GM18868 (cell line): ENCODE results near the gene LAMA4.
"Not testable (repeated sequence)": the region's sequence is repeated elsewhere in the genome, so short reads cannot be mapped to it uniquely, and the experiment has no call there.

Experiments used
- ATAC-seq: cut with Tn5 transposase; IDR thresholded peaks from one replicate; pipeline ENCODE4 v1.9.1; 2021; ENCODE audit warnings: mild to moderate bottlenecking, moderate library complexity; ENCODE audit not compliant: unreplicated experiment

LAMA4 gene

DNA sequence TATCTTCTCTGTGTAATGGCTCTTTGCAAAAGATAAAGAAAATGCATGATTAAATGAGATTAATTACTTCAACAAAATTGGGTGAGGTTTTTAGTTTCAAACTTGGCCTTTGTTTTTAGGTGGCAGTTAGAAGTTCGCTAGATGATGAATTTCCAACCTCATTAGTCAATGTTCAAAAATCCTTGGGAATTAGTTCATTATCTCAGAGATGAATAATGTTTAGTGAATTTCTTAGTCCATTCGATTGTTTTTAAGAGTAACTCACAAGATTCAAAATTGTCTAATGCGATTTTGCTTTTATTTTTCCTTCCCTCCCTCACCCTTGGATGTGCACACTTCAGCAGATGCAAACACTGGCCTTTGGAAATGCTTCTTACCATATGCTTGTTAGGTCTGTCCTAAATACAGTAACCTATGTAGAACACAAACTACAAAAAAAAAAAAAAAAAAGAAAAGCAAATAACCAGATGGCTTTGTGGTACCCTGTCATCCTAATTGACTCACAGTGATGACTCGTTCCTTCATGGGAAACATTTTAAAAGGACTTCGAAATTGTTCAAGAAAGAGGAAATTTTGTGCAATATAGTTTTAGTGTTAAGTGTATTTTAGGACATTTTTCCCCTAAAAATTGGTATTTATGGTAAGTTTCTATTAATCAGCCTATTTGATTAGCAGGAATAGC, 100.3 kb downstream of the LAMA4 start:
- ATAC-seq: no peak

DNA sequence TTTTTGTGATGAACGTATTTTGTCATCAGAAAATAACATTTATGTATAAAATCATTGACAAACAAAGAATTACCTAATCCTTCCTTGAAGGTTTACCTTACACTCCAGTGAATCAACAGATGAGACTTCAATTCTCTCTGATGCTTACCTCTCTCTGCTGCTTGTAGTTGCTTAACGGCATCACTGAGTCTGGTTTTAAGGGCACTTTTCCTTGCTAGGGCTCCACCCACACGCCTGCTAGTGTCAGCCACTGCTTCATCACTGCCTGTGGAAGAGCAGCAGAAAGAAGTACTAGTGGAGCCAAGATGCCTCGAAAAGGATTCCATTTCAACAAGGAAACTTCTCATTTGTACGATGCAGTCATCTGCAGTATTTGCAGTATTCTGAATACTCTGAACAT, 104.0 kb downstream of the LAMA4 start:
- no peak for ATAC-seq

DNA sequence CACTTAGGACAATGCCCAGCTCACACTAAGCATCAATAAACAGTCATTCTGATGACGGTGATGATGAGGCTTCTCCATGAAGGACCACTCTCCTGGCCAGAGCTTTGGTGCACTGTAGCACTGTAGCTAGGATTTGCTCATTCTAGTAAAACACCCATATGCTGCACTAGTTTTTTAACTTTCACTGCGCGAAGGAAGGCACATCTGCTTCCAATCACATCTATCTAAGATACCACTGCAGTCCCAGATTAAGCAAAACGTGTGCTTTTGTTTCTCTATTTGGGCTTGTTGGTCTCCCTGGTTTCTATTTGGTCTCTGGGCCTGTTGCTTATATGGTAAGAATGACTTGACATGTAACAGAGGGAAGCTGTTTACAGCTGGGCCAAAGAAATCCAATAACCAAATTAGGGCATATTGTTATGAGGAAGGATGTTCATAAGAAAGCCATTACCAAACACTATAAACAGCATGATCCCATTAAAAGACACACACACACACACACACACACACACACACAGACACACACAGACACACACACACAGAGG, 104.6 kb downstream of the LAMA4 start:
- no peak for ATAC-seq

DNA sequence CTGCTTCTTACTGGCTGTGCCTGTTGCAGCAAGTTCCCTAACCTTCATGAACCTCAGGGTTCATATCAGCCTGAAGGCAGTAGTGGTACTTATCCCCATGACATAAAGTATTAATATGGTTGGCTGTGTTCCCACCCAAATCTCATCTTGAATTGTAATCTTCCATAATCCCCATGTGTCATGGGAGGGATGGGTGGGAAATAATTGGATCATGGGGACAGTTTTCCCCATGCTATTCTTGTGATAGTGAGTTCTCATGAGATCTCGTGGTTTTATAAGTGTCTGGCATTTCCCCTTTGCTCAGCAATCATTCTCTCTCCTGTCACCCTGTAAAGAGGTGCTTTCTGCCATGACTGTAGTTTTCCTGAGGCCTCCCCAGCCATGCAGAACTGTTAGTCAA, 105.1 kb downstream of the LAMA4 start:
- ATAC-seq: no peak

DNA sequence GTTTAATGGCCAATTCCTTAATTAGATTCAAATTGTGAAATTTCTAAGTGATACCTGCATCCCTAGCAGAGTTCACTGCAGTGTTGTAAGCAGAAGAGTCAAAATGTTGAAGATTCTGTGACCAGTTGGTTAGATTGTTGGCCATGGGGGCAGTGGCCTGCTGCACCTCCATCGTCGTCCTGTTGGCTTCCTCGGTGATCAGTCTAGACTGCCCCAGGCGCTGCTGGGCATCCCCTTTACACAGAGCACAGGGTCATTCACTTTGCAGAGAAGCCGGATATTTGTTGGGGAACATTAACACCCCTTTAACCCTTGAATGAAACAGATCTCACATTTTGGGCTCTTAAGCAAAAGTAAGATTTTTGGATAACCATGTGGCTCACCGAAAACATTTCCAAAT, 106.3 kb downstream of the LAMA4 start:
- ATAC-seq: no peak

DNA sequence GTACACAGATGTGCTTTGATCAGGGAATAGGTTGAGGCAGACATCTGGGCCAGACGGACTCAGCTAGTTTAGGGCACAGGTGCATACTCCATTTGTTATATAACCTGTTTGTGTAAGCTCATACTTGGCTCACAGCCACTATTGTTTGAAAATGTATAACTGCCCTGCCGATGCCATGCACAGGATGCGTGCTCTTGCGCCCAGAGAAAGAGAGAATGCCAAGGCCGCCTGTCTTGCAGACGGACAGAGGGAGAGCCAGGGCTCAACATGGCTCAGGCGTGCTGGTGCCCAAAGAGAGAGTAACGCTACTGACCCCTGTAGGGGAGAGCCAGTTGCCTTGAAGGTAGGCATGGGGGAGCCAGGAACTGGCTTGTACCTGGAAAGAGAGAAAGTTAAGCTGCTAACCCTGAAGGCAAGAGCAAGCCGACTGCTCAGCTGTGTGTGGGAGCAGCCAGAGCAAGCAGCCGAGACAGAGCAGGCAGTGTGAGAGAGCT, 109.2 kb downstream of the LAMA4 start:
- no peak for ATAC-seq

DNA sequence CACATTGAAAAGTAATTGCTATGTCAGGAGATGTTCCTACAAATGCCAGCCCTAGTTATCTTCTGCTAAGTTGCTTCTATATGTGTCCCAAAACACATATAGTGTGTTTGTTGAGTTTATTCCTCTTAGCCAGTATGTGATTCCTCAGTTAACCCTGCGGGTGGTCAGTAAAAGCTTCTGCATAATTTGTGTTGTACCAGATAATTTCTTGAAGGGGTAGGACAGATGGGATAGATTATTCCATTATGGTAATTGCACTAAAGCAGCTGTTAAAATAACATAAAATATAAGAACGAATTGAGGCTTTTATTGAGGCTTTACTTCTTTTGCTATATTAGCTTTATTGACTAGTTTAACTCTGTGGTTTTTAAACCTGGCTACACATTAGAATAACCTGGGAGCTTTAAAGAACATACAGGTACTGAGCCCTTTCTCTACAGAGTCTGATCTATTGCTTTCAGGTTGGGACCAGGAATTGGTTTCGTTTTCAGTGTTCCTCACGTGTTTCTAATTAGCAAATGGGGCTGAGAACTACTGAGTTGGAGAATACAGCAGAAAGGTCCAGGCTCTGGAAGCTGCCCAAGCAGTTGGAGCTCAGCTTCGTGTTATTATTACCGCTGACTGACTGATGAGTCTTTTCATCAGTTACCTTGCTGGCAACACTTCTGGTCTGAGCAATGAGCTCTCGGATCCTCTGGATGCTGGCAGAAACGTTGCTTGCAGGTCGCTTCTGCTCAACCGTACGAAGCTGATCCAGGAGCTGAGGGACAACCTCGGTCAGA, 110.0 kb downstream of the LAMA4 start:
- no peak for ATAC-seq

DNA sequence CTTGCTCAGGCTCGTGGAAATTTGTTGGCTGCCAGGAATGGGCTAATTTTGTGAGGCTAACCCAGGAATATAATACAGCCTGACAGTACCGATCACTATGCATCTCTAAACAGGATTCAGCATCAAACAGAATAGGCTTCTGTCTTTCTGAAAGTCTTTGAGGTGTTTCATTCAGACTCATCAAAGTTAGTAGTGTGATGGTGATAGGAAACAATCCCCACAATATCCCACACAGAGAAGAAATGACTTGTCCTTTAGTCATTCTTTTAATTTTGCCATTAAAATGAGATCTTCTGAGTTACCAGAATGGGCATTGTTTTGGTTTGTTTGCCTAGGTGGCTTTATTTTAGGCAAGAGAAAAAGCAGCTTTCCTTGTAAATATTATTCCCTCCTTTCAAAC, 112.7 kb downstream of the LAMA4 start:
- ATAC-seq: no peak

DNA sequence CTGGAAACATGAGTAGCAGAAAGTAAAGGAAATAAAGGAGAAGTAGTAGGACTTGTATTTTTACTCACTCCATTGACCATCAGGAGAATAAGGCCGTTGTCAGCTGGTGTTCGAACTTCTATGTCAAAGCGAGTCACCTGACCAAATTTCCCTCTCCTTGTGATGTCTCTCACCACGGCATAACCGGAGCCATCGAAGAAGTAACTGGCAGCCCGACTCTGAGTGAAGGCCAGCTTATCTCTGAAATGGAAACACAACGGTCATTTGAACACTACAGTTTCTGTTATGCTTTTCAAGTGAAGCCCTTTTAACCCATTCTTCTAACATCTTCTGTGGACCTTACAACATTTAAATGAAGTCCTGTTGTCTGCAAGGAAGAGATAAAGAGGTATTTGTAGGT, 115.3 kb downstream of the LAMA4 start:
- ATAC-seq: no peak

DNA sequence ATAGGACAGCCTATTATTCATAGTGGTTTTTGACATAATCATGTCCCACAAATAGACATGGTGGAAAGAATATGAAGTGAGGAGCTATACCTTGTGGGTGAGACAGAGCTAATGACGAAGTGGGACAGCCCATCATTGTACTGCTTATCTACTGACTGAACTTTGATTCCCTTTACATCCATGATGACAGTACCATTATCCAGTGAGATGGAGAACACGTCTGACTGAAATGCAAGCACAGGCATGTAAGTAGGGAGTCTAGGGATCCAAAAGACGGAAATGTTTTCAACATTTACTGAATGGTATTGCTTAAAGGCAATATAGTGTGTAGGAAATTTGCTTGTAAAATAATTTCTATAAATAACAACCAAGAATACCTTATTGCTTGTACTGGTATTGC, 123.5 kb downstream of the LAMA4 start:
- ATAC-seq: no peak

DNA sequence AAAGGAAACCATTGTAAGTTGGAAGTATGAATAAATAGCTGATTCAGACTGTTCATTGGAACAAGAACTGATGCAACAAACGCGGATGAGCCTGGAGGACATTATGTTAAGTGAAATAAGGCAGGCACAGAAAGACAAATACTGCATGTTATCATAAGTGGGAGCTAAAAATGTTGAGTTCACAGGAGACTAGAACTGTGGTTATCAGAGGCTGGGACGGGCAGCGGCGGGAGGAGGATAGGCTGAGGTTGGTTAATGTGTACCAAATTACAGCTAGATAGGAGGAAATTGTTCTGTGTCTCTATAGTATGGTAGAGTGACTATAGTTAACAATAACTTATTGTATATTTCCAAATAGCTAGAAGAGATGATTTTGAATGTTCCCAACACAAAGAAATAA, 126.2 kb downstream of the LAMA4 start:
- no peak for ATAC-seq

DNA sequence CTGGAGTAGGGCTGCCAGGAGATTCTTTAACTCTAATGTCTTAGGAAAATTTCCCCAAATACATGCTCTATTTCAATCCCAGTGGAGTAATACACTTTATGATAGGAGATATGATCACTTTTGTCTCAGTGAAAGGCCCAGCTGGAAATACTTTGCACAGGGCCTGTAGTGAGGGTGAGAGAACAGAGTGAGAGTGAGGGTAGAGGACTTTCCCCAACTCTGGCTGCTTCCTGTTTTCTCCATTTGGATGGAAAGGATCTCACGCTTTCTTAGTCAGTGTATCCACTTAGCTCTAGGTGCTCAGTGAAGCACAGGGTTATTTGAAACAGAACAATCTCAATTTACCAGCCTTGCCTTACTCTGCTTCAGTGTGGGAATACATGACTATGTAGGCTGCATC, 130.4 kb downstream of the LAMA4 start:
- ATAC-seq: no peak

DNA sequence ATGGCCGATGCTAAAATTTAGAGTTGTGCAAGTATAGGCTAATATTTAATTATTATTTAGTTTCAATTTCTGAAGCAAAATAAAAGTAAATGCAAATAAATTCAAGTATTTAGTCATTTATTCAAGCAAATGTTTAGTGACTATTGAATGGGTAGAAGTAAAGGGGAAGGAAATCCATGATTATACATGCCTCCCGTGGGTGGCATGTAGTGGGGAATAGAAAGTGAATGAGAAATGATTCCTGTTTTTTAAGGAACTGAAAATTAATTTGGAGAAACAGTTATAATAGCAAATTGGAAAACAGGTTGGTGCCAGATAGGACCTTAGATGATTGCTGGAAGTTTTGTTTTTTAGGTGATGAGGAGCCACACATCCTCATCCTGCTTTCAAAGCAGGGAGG, 131.6 kb downstream of the LAMA4 start:
- no peak for ATAC-seq

DNA sequence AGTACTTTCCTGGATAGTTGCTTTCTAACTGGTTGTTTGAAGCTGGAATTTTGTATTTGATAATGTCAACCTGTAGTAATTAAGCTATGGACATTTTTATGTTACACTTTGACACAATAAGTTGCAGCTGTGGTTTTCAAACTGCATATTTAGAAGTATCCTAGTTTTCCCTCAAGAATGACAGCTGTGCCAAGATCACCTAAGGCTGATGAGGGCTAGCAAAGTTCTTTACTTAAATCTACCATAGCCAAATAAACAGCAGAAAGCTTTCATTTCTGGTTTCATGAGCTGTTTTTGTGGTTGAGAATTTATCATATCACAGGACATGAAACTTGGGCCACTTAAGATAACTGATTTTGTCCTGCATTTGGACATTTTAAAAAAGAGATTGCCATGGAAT, 136.3 kb downstream of the LAMA4 start:
- no peak for ATAC-seq

DNA sequence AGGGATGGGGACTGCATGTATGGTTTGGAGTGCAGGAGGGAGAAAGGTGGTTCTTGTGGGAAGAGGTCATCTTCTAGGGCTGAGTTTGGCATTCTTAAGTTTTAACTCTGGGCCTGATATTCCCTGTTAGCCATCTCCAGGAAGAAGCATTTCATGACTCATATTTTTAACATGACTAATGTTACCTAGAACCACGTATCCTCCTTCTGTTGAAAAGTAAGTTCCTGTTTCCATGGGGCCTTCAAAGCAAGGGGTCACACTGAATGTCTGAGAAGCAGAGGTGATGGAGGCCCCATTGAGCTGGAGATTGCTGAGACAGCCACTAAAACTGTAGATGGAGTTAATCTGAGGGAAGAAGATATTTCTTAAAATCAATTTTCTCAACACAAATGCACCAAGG, 136.8 kb downstream of the LAMA4 start:
- no peak for ATAC-seq

DNA sequence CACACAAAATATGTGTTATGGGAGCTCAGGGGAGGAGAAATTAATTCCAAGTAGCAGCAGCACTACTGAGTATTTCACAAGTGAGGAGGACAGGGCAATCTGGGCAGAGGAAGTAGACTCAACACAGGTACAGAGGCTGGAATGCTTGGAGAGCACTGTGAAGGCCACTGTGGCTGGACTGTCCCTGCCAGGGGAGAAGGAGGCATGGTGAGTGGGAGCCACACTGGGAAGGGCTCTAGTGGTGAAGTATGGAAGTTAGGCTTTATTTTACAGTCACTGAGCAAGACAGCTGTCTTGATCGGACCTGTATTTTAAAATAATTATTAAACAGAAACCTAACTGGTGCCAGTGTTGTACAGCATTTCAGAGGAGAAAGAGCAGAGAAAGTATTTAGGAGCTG, 138.1 kb downstream of the LAMA4 start:
- ATAC-seq: no peak

DNA sequence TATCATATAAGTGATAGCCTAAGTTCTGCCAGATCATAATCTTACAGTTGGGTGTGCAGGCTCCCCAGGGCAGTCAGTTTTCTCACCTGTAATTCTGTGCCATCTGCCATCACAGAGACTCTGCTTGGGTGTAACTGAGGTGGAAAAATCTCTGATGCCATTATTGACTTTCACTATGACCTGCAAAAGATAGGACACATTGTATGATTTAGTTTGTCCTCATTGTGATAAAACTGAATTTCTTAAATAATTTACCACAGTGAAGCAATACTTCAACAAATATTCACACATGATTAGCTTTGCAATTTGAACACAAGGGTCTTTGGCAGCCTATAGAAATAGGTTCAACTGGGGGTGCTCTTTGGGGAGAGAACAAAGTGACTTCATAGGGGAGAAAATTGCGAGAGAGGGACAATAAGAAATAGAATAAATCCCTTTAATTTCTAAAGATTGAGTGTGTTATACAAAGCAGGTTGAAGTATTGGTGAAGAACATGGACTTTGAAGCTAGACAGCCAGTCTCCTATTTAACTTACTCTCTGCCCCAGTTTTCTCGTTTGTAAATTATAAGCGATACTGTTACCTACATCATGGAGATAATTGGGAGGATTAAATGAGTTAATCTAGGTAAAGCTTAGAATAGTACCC, 139.7 kb downstream of the LAMA4 start:
- no peak for ATAC-seq

DNA sequence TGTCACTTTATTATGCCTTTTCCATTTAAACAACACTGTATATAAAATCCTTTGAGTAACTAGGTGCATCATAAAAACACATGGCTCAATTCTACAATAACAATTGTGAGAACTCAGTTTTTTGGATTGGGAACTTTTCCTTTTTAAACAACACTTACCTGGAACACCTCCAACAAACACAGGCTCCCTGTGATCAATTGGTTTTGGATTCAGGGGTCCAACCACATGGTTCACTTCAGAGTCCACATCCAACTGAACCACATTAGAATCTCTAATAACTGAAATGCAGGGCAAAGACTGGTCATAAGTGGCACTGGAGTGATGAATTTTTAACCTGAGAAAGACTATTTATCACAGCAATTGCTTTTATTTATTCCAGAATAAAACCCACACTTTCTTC, 140.4 kb downstream of the LAMA4 start:
- no peak for ATAC-seq

DNA sequence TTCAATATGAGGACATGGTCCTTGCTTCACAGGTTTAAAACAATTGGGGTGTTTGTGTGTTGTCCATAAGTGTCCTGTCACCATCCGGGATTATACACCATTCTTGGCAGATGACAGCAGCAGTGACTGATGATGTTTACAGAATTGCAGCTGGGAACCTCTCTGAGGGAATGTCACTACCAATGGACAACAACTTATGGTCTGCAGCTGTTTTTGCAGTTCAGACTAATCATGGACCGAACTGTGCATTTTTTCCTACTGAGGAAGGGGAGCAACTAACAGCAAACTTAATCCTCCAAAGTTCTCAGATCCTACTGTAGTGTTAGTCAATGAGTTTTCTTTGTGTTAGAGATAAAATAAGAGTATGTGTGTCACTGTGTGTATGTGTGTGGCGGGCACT, 140.9 kb downstream of the LAMA4 start:
- no peak for ATAC-seq

DNA sequence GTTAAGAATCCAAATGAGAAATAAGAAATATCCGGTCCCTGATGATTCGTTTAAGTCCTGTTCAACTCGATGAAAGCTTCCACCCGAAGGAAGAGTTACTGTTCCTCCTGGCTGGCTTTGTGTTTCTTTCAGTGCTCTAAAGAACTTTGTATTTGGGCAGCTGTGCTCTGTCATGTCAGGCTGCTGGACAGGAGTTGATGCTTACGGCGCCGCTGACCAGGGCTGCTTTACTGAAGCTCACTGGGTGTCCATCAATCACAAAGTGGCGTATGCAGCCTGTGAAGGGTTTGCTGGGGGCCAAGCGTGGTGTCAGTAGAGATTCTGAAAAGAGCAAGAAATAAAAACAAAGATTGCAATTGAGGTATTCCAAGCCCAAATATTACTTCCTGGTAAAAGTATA, 145.1 kb downstream of the LAMA4 start:
- ATAC-seq: no peak

DNA sequence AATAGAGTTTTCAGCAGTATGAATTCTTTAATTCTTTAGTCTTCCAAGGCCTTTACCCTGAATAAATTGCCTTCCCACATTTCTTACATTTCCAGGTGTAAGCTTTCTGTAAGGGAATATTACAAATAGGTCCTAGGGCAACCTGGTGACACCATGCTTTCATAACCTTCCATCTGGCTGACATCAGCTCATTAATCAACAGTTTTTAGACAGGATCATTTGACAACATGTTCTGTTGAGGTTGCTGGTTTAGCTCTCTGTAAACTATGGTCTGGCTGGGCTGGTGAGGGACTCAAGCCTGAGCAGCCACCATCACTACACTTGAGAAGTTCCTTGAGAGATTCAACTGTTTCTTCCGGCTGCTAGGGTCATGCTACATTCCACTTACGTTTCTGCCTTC, 147.8 kb downstream of the LAMA4 start:
- ATAC-seq: no peak

DNA sequence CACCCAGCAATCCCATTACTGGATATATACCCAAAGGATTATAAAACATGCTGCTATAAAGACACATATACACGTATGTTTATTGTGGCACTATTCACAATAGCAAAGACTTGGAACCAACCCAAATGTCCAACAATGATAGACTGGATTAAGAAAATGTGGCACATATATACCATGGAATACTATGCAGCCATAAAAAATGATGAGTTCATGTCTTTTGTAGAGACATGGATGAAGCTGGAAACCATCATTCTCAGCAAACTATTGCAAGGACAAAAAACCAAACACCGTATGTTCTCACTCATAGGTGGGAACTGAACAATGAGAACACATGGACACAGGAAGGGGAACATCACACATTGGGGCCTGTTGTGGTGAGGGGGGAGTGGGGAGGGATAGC, 148.3 kb downstream of the LAMA4 start:
- not testable (repeated sequence) for ATAC-seq
